Panc1 (cell line): Measurements from ENCODE around the gene VPS51.

Source experiments
- POLR2AphosphoS5 ChIP-seq: IDR thresholded peaks from 2 replicates; pipeline ENCODE4 v1.6.1; 2012; ENCODE audit warnings: mild to moderate bottlenecking, low read depth, low read length, moderate library complexity
- REST ChIP-seq, 2 experiments: IDR thresholded peaks; 2 replicates each; pipeline ENCODE4 v1.6.1; 2011 to 2012; ENCODE audit warnings: low read depth in 2 of 2, control low read depth in 1 of 2, low read length in 1 of 2, mild to moderate bottlenecking in 1 of 2, moderate library complexity in 1 of 2; ENCODE audit not compliant: insufficient read depth in 1 of 2
- SIN3A ChIP-seq: IDR thresholded peaks from 2 replicates; pipeline ENCODE4 v1.6.1; 2012; ENCODE audit warnings: low read depth, mild to moderate bottlenecking, low read length, moderate library complexity, borderline replicate concordance; ENCODE audit not compliant: insufficient read depth
- TCF7L2 ChIP-seq: IDR thresholded peaks from 2 replicates; pipeline ENCODE4 v1.6.1; 2011; ENCODE audit warnings: mild to moderate bottlenecking, low read depth, low read length, inconsistent platforms
- TF ChIP-seq, protein P1 (sequence below): fragments of 450-650 bp; IDR thresholded peaks from 2 replicates; pipeline ENCODE4 v1.5.1; 2017; ENCODE audit warnings: mild to moderate bottlenecking

GRCh38 chr11:65130631-65131416 lies 34.8 kb downstream of the VPS51 start:
- TF ChIP-seq, protein P1, sequence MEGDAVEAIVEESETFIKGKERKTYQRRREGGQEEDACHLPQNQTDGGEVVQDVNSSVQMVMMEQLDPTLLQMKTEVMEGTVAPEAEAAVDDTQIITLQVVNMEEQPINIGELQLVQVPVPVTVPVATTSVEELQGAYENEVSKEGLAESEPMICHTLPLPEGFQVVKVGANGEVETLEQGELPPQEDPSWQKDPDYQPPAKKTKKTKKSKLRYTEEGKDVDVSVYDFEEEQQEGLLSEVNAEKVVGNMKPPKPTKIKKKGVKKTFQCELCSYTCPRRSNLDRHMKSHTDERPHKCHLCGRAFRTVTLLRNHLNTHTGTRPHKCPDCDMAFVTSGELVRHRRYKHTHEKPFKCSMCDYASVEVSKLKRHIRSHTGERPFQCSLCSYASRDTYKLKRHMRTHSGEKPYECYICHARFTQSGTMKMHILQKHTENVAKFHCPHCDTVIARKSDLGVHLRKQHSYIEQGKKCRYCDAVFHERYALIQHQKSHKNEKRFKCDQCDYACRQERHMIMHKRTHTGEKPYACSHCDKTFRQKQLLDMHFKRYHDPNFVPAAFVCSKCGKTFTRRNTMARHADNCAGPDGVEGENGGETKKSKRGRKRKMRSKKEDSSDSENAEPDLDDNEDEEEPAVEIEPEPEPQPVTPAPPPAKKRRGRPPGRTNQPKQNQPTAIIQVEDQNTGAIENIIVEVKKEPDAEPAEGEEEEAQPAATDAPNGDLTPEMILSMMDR = no peak
- no peak for TF ChIP-seq REST (IDR thresholded peaks at IDR 0.05; ENCODE audit: insufficient read depth in 1 of 2, low read depth in 2 of 2, low read length in 1 of 2)
- TF ChIP-seq POLR2AphosphoS5 = no peak
- no peak for TF ChIP-seq SIN3A
- TF ChIP-seq TCF7L2 = no peak
